OCI-LY3 (cell line): ENCODE results near the gene CLIP4.

ENCODE experiments used
- CTCF ChIP-seq: fragments of 200-600, 300-600 bp; sonication (generic); IDR thresholded peaks from 2 replicates; pipeline ENCODE4 v1.5.1; 2014; ENCODE audit warnings: antibody characterized with exemption, low read length, low read depth
- EZH2phosphoT487 ChIP-seq: fragments of 200-600 bp; shearing (Covaris generic); IDR thresholded peaks from 2 replicates; pipeline ENCODE4 v1.6.1; 2018; ENCODE audit warnings: antibody characterized with exemption, mixed run types, low read depth

- no peak for TF ChIP-seq CTCF
- TF ChIP-seq EZH2phosphoT487, result no peak
Observed at GRCh38 chr2:29139152-29139551, 23.9 kb downstream of the CLIP4 start.
